SK-N-SH treated with all-trans-retinoic acid at 6 μM for 48 hours (cell line): ENCODE results near the gene KREMEN2.
A peak's percentile ranks its signal among the peaks of the same experiment; 100 is the strongest.
"Not testable (repeated sequence)": the region's sequence is repeated elsewhere in the genome, so short reads cannot be mapped to it uniquely, and the experiment has no call there.

Experiments used
- ATAC-seq: fragments of 200-7000 bp; cut with Tn5 transposase; 3 replicates; pipeline ENCODE4 v1.9.1; 2020; ENCODE audit warnings: mild to moderate bottlenecking, moderate library complexity
- BACH2 ChIP-seq: fragments of 250-450 bp; sonication (Bioruptor Pico); IDR thresholded peaks from 2 replicates; pipeline ENCODE4 v1.9.0; 2021; ENCODE audit warnings: mild to moderate bottlenecking, borderline replicate concordance
- CREB5 ChIP-seq: fragments of 250-450 bp; sonication (Bioruptor Pico); IDR thresholded peaks from 2 replicates; pipeline ENCODE4 v1.5.1; 2020; ENCODE audit warnings: low read depth, mild to moderate bottlenecking, moderate library complexity
- CSDC2 ChIP-seq: fragments of 250-450 bp; sonication (Bioruptor Pico); IDR thresholded peaks from 2 replicates; pipeline ENCODE4 v1.5.0; 2020; ENCODE audit warnings: mild to moderate bottlenecking, moderate library complexity
- CSRNP3 ChIP-seq: fragments of 250-450 bp; sonication (Bioruptor Pico); IDR thresholded peaks from 2 replicates; pipeline ENCODE4 v1.5.1; 2021; ENCODE audit warnings: mild to moderate bottlenecking, moderate library complexity
- ESRRG ChIP-seq: fragments of 250-450 bp; sonication (Bioruptor Pico); IDR thresholded peaks from 2 replicates; pipeline ENCODE4 v1.6.1; 2021; ENCODE audit warnings: mild to moderate bottlenecking
- GLIS3 ChIP-seq: fragments of 250-450 bp; sonication (Bioruptor Pico); IDR thresholded peaks from 2 replicates; pipeline ENCODE4 v1.5.0; 2020; ENCODE audit warnings: mild to moderate bottlenecking, moderate library complexity
- ISL1 ChIP-seq: fragments of 250-450 bp; sonication (Bioruptor Pico); IDR thresholded peaks from 2 replicates; pipeline ENCODE4 v2.1.2; 2022; ENCODE audit warnings: mild to moderate bottlenecking, moderate library complexity
- OSR1 ChIP-seq: fragments of 250-450 bp; sonication (Bioruptor Pico); IDR thresholded peaks from 2 replicates; pipeline ENCODE4 v1.8.0; 2022; ENCODE audit warnings: moderate library complexity, mild to moderate bottlenecking, inconsistent platforms
- POU6F1 ChIP-seq: fragments of 250-450 bp; sonication (Bioruptor Pico); IDR thresholded peaks from 2 replicates; pipeline ENCODE4 v1.8.0; 2021; ENCODE audit warnings: low read depth, mild to moderate bottlenecking, moderate library complexity, borderline replicate concordance
- PPARA ChIP-seq: fragments of 250-450 bp; sonication (Bioruptor Pico); IDR thresholded peaks from 2 replicates; pipeline ENCODE4 v1.5.0; 2020; ENCODE audit warnings: mild to moderate bottlenecking, borderline replicate concordance
- RARB ChIP-seq: fragments of 250-450 bp; sonication (Bioruptor Pico); IDR thresholded peaks from 2 replicates; pipeline ENCODE4 v1.8.0; 2021; ENCODE audit warnings: mild to moderate bottlenecking, moderate library complexity
- SNAI2 ChIP-seq: fragments of 250-450 bp; sonication (Bioruptor Pico); IDR thresholded peaks from 2 replicates; pipeline ENCODE4 v1.5.0; 2020; ENCODE audit warnings: mild to moderate bottlenecking, moderate library complexity
- TOX ChIP-seq: fragments of 250-450 bp; sonication (Bioruptor Pico); IDR thresholded peaks from 2 replicates; pipeline ENCODE4 v1.8.0; 2021; ENCODE audit warnings: mild to moderate bottlenecking, moderate library complexity, borderline replicate concordance
- TSHZ2 ChIP-seq: fragments of 250-450 bp; sonication (Bioruptor Pico); IDR thresholded peaks from 2 replicates; pipeline ENCODE4 v1.5.0; 2020; ENCODE audit warnings: mild to moderate bottlenecking, moderate library complexity
- ZC3H10 ChIP-seq: fragments of 250-450 bp; sonication (Bioruptor Pico); IDR thresholded peaks from 2 replicates; pipeline ENCODE4 v1.5.1; 2021; ENCODE audit warnings: mild to moderate bottlenecking, moderate library complexity
- ZFP3 ChIP-seq: fragments of 250-450 bp; sonication (Bioruptor Pico); IDR thresholded peaks from 2 replicates; pipeline ENCODE4 v1.5.0; 2020; ENCODE audit warnings: mild to moderate bottlenecking, moderate library complexity
- ZFP30 ChIP-seq: fragments of 450-650 bp; formaldehyde crosslinking; IDR thresholded peaks from 2 replicates; pipeline ENCODE4 v1.5.0; 2022; ENCODE audit warnings: mild to moderate bottlenecking, moderate library complexity
- ZNF565 ChIP-seq: fragments of 450-650 bp; formaldehyde crosslinking; conservative IDR thresholded peaks from 2 replicates; pipeline ENCODE4 v1.5.0; 2020; ENCODE audit warnings: low read depth, mild to moderate bottlenecking, moderate library complexity
- ZNF70 ChIP-seq: fragments of 450-650 bp; formaldehyde crosslinking; IDR thresholded peaks from 2 replicates; pipeline ENCODE4 v1.5.0; 2020; ENCODE audit warnings: mild to moderate bottlenecking, moderate library complexity
- ZNF8 ChIP-seq: fragments of 450-650 bp; formaldehyde crosslinking; IDR thresholded peaks from 2 replicates; pipeline ENCODE4 v1.5.0; 2020; ENCODE audit warnings: mild to moderate bottlenecking, moderate library complexity

The KREMEN2 gene

GRCh38 chr16:2927010-2927646 is 36.9 kb upstream of the KREMEN2 start:
- peak; percentile 95 for ATAC-seq
- TF ChIP-seq ZNF8 (CRISPR knock-in tag): no peak
- no peak for TF ChIP-seq ZFP30 (CRISPR knock-in tag)
- TF ChIP-seq BACH2: no peak
- no peak for TF ChIP-seq ZC3H10 (CRISPR knock-in tag)
- TF ChIP-seq CSRNP3 (CRISPR knock-in tag): no peak
- no peak for TF ChIP-seq ZNF70 (CRISPR knock-in tag)
- TF ChIP-seq TOX (CRISPR knock-in tag): no peak
- TF ChIP-seq POU6F1: no peak
- no peak for TF ChIP-seq ESRRG (CRISPR knock-in tag)
- no peak for TF ChIP-seq SNAI2 (CRISPR knock-in tag)
- no peak for TF ChIP-seq ISL1 (CRISPR knock-in tag)
- no peak for TF ChIP-seq ZNF565 (CRISPR knock-in tag)
- TF ChIP-seq OSR1 (CRISPR knock-in tag): no peak
- TF ChIP-seq CSDC2 (CRISPR knock-in tag): no peak
- TF ChIP-seq GLIS3 (CRISPR knock-in tag): no peak
- no peak for TF ChIP-seq CREB5 (CRISPR knock-in tag)
- TF ChIP-seq ZFP3 (CRISPR knock-in tag): no peak
- TF ChIP-seq TSHZ2: no peak
- TF ChIP-seq PPARA: no peak

- not testable (repeated sequence) for ATAC-seq
These were observed 35.9 kb upstream of the KREMEN2 start for GRCh38 chr16:2928151-2928550.

- no peak for ATAC-seq
- TF ChIP-seq CREB5 (CRISPR knock-in tag): no peak
- no peak for TF ChIP-seq BACH2
- TF ChIP-seq RARB (CRISPR knock-in tag): no peak
- no peak for TF ChIP-seq TOX (CRISPR knock-in tag)
- no peak for TF ChIP-seq CSDC2 (CRISPR knock-in tag)
- TF ChIP-seq ZFP3 (CRISPR knock-in tag): no peak
- TF ChIP-seq ZNF8 (CRISPR knock-in tag): no peak
- TF ChIP-seq TSHZ2: no peak
- no peak for TF ChIP-seq POU6F1
- TF ChIP-seq ZC3H10 (CRISPR knock-in tag): no peak
- TF ChIP-seq ZNF565 (CRISPR knock-in tag): no peak
- no peak for TF ChIP-seq ZFP30 (CRISPR knock-in tag)
- TF ChIP-seq CSRNP3 (CRISPR knock-in tag): no peak
- TF ChIP-seq SNAI2 (CRISPR knock-in tag): no peak
These were observed 35.3 kb upstream of the KREMEN2 start for GRCh38 chr16:2928796-2929195.
